Raji (cell line): ENCODE results near the gene LRBA.

Experiments
- POLR2A ChIP-seq: IDR thresholded peaks from 2 replicates; pipeline ENCODE4 v1.6.1; 2011; ENCODE audit warnings: low read depth, low read length, control low read depth; ENCODE audit not compliant: insufficient read depth

The LRBA gene

DNA sequence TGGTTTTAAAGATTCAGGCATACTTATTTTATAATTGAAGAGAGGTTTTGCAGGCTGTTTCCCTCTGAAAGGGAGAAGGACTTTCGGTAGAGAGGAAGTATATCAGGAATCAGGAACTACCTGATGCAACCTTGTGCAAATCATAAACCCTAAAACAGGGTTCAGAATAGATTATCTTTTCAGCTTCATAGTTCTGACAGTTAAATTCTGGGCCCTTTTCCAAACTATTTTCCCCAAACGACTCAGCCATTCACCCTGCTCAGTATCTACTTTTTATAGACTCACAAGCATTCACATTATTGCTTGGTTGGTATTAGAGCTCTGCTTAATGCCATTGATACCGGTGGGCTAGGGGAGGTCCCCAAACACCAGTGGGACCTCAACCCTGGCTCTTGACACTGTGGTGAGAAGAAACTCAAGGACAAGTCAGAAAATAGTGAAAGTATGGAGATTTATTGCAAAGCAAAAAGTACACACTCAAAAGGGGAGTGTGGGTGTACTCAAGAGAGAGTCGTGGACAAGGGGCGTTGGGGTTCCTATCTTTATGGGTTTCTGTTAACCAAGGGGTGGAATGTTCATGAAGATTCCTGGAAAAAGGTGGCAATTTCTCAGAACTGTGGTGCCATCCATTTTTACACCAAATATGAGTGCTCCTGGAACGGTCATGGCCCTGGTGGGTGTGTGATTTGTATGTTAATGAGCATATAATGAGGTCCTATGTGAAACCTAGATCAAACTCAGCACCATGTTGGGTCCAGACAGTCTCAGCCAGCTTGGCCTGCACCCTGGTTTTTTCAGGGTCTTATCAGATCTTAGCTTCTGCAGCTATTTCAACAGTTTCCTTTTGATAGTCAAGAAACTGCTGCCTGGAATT lies 698.5 kb downstream of the LRBA start:
- no peak for TF ChIP-seq POLR2A

DNA sequence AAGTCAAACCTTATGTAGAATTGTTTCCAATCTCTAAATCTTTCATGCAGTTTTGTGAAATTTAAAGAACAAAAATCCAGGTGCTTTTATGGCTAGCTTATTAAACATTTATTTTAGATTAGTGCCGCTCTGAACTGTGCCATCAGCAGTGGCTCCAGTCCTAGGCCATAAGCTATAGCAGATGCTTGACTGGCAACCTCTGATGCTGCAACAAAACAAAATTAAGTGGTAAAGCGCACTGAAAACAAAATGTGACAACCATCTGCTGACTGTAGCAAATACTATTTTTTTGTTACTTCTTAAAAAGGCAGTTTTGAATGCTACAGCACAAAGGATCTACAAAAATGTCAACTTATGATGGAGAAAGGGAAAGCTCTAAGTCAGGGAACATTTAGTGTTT lies 699.4 kb downstream of the LRBA start:
- no peak for TF ChIP-seq POLR2A

- no peak for TF ChIP-seq POLR2A
Measured at GRCh38 chr4:150315175-150315574, 699.9 kb downstream of the LRBA start.

GRCh38 chr4:150314031-150314430 lies 701.1 kb downstream of the LRBA start:
- TF ChIP-seq POLR2A = no peak

DNA sequence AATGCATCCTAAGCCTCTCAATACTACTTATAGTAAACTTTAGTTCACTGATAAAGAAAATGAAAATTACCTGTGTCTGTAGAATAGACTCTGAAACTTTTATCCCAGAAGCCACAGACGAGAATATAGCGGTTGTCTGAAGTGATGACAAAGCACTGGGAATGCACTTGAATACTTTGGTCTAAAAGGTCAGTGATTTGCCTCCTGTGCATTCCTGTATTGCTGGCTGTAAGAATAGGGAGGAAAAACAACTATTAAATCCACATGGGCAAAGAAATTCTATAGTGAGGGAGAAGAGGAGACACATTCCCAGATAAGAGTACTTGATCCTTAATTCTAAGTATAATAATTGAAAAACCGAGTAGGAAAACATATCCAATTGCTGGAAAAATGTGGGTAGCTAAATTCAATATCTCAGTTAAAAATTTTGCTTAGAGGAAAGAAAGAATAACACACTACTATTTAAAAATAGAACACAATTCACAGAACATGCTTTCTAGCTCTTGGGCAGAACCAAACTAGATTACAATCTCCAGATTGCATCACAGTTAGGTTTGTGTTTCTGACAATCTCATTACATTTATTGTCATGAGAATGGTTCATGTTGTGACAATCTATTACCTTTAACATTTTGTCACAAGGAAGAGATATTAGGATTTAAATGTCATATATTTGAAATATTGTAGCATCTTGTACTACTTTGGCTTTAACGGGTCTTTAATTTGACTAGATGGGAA lies 704.8 kb downstream of the LRBA start:
- TF ChIP-seq POLR2A = no peak

DNA sequence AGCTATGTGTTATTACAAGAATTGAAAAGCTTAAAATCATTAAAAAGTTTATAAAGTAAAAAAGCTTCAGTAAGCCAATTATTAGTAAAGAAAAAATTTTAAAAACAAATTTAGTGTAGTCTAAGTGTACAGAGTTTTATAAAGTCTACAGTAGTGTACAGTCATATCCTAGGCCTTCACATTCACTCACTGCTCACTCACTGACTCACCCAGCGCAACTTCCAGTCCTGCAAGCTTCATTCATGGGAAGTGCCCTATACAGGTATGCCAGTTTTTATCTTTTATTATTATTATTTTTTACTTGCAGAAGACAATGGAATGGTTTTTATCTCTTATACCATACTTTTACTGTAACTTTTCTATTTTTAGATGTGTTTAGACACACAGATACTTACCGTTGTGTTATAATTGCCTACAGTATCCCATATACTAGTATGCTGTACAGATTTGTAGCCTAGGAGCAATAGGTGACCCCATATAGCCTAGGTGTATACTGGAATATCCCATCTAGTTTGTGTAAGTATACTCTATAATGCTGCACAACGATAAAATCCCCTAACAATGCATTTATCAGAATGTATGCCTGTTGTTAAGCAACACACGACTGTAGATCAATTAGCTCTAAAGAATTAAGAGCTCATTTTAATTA lies 706.1 kb downstream of the LRBA start:
- no peak for TF ChIP-seq POLR2A

GRCh38 chr4:150306719-150307118 lies 708.4 kb downstream of the LRBA start:
- TF ChIP-seq POLR2A = no peak

DNA sequence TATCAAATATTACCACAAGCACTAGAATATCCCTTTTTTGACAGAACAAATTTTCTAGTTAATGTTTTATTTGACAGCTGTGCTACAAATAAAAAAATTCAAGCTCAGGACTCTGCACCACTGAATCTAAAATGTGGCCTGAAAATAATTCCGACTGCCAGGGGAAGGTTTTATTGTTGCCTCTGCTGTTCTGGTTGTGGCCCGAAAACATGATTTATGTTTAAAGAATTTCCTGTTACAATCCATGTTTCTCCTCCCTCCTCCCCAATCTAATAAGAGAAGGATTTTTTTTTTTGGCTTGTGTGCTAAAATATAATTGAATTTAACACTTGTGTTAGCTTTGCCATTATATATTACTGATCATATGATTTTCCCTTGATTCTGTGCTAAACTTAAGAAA lies 709.1 kb downstream of the LRBA start:
- no peak for TF ChIP-seq POLR2A

DNA sequence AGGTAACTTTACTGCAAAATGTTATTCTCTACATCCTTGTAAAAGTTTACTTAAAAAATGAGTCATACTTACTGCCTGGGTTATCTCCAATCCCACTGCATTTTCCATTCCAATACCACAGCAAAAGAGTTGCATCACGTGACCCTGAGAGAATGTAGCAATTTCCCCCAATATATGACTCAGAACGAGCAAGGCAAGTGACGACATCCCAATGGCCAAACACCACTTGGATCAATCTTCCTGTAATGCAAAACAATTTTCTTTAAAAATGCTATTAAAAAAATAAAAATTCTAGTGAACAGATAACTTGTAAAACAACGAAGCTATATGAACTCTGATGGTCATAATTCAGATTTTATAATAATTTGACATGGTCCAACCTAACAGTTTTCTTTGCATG lies 712.5 kb downstream of the LRBA start:
- no peak for TF ChIP-seq POLR2A

GRCh38 chr4:150299816-150300215 lies 715.3 kb downstream of the LRBA start:
- no peak for TF ChIP-seq POLR2A

- no peak for TF ChIP-seq POLR2A
Measured at GRCh38 chr4:150297861-150298474, 717.1 kb downstream of the LRBA start.

GRCh38 chr4:150289881-150290280 lies 725.2 kb downstream of the LRBA start:
- TF ChIP-seq POLR2A = no peak

DNA sequence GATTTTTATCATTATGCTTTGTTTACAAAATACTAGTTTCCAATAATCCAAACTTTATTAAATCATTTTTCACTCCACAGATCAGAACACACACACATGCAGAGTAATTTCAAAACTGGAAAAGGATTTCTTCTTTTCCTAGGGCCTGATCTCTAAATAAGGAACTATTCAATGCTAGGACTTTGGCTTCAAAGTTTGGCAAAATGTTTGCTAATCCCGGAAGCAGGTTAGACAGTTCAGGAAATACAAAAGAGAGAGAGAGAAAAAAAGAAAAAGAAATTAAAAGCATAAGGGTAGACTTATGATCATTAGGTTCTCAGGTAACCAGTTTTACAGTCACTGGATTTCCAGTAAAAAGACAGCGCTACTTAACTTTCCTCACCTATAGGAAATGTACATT lies 725.9 kb downstream of the LRBA start:
- TF ChIP-seq POLR2A = no peak

- TF ChIP-seq POLR2A = no peak
Measured at GRCh38 chr4:150286656-150287055, 728.4 kb downstream of the LRBA start.

DNA sequence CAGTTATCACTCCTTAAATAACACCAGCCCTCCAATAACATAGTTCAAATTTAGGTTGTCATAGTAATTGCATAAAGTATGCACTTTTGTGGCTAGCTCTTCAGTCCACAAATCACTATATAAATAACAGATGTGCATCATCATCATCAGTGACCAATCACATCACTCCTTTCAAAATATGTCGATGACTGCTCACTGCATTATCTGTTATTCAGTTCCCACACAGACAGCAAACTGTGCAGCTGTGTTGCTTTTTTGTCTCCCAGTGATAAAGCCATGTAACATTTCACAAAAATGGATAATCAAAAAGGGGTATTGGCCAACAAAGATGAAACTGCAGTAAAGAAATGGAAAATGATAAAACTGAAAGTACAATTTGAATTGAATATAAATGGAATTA lies 731.4 kb downstream of the LRBA start:
- no peak for TF ChIP-seq POLR2A
